K562 (cell line): ENCODE measurements around the gene DEF6. TPM values are rescaled to one million over a fixed set of nuclear protein-coding genes. Genes with fewer than 3 reads are reported as not detected.

Experiments
- CCNT2 ChIP-seq: IDR thresholded peaks from 2 replicates; pipeline ENCODE4 v1.6.1; 2011; ENCODE audit warnings: borderline replicate concordance, low read depth, mild to moderate bottlenecking, moderate library complexity, mixed read lengths, low read length; ENCODE audit not compliant: insufficient read length; ENCODE audit errors: extremely low read depth
- CEBPB ChIP-seq: fragments of 450-650 bp; IDR thresholded peaks from 2 replicates; pipeline ENCODE4 v1.6.1; 2016; ENCODE audit warnings: missing genetic modification characterization, missing compliant biosample characterization
- CEBPG ChIP-seq, 3 experiments: fragments of 200-800 bp in 1 of 3; sonication (Bioruptor generic) in 1 of 3; sonication (generic) in 1 of 3; formaldehyde crosslinking in 1 of 3; IDR thresholded peaks in 2 of 3; conservative IDR thresholded peaks in 1 of 3; 2 replicates each; pipeline versions ENCODE4 v1.6.1 to v1.8.0; 2016 to 2022; ENCODE audit warnings: missing compliant biosample characterization in 2 of 3, missing genetic modification characterization in 2 of 3, mild to moderate bottlenecking in 1 of 3, missing genetic modification reagents in 1 of 3
- CXXC5 ChIP-seq: fragments of 250-450 bp; sonication (Bioruptor Pico); IDR thresholded peaks from 2 replicates; pipeline ENCODE4 v1.8.0; 2022; ENCODE audit warnings: inconsistent platforms, mild to moderate bottlenecking, moderate library complexity
- PRPF4 ChIP-seq: fragments of 200-400 bp; formaldehyde crosslinking; IDR thresholded peaks from one replicate; pipeline ENCODE4 v1.6.1; 2017; ENCODE audit warnings: low read length, low read depth, mild to moderate bottlenecking; ENCODE audit not compliant: insufficient read depth, poor library complexity, severe bottlenecking
- RAD21 ChIP-seq, 2 experiments: fragments of 250-450 bp in 1 of 2; fragments of 450-650 bp in 1 of 2; sonication (Bioruptor Pico) in 1 of 2; formaldehyde crosslinking in 1 of 2; IDR thresholded peaks in 1 of 2; conservative IDR thresholded peaks in 1 of 2; 2 replicates each; pipeline versions ENCODE4 v1.4.0 to v1.8.0; 2020 to 2022; ENCODE audit warnings: mild to moderate bottlenecking in 2 of 2, moderate library complexity in 1 of 2
- RBM25 ChIP-seq: fragments of 200-400 bp; formaldehyde crosslinking; IDR thresholded peaks from 2 replicates; pipeline ENCODE4 v1.6.1; 2018; ENCODE audit warnings: low read length, low read depth, moderate library complexity; ENCODE audit not compliant: severe bottlenecking
- RFX5 ChIP-seq: IDR thresholded peaks from 2 replicates; pipeline ENCODE4 v1.6.1; 2011; ENCODE audit warnings: low read depth, mild to moderate bottlenecking, improper control_type of control experiment, low read length
- SP1 ChIP-seq: sonication (generic); formaldehyde crosslinking; IDR thresholded peaks from 2 replicates; pipeline ENCODE4 v1.8.1; 2022; ENCODE audit warnings: mild to moderate bottlenecking, missing genetic modification reagents
- SRSF9 ChIP-seq: fragments of 200-400 bp; formaldehyde crosslinking; IDR thresholded peaks from 2 replicates; pipeline ENCODE4 v1.6.1; 2017; ENCODE audit warnings: low read depth, low read length, borderline replicate concordance
- TARDBP ChIP-seq: fragments of 450-650 bp; IDR thresholded peaks from 2 replicates; pipeline ENCODE4 v1.6.1; 2016
- TBL1XR1 ChIP-seq, 2 experiments: IDR thresholded peaks; 2 replicates each; pipeline ENCODE4 v1.6.1; 2012; ENCODE audit warnings: improper control_type of control experiment in 2 of 2, low read length in 2 of 2, mild to moderate bottlenecking in 1 of 2
- TBP ChIP-seq: optimal IDR thresholded peaks from 2 replicates; pipeline ENCODE3; 2011; ENCODE audit warnings: low read depth, low read length, improper control_type of control experiment
- TRIM24 ChIP-seq, 2 experiments: fragments of 450-650 bp; IDR thresholded peaks; 2 replicates each; pipeline ENCODE4 v1.6.1; 2016
- YBX1 ChIP-seq: fragments of 450-650 bp; IDR thresholded peaks from 2 replicates; pipeline ENCODE4 v1.7.1; 2016; ENCODE audit warnings: mild to moderate bottlenecking
- ZFP1 ChIP-seq: fragments of 450-650 bp; formaldehyde crosslinking; IDR thresholded peaks from 2 replicates; pipeline ENCODE4 v1.4.0; 2020; ENCODE audit warnings: mild to moderate bottlenecking, mixed read lengths
- ZNF134 ChIP-seq: fragments of 250-450 bp; sonication (Bioruptor Pico); conservative IDR thresholded peaks from 2 replicates; pipeline ENCODE4 v1.4.0; 2020
- ZNF668 ChIP-seq: fragments of 250-450 bp; sonication (Bioruptor Pico); IDR thresholded peaks from 2 replicates; pipeline ENCODE4 v1.8.0; 2022; ENCODE audit warnings: mild to moderate bottlenecking, inconsistent platforms
- ZNF717 ChIP-seq: fragments of 250-450 bp; sonication (Bioruptor Pico); IDR thresholded peaks from 2 replicates; pipeline ENCODE4 v1.5.0; 2021
- polyA plus RNA-seq, 8 experiments: library from polyadenylated mRNA; depleted of rRNA in 4 of 8; stranded (reverse) in 5 of 8; unstranded in 3 of 8; fragments of >200 nt; fragmentation: Nextera tagmentation in 2 of 8; fragmentation: Illumina TruSeq in 1 of 8; extraction: Ambion mirVana in 2 of 8; extraction: Trizol in 1 of 8; gene quantifications; 2 replicates each; pipeline versions ENCODE4 v1.2.1 to v1.2.3, GENCODE V29; 2011 to 2014; ENCODE audit warnings: inconsistent platforms in 1 of 8, missing spikeins in 1 of 8
- total RNA-seq, 7 experiments: library from RNA; depleted of rRNA in 6 of 7; stranded (reverse); fragments of >200 nt in 6 of 7; fragmentation: Illumina TruSeq in 2 of 7; extraction: Trizol in 2 of 7; gene quantifications; 2 replicates each; pipeline versions ENCODE4 v1.2.1 to v1.2.3, GENCODE V29; 2011 to 2021; ENCODE audit warnings: low replicate concordance in 1 of 7
- TF ChIP-seq, protein P1 (sequence below), 2 experiments: fragments of 450-650 bp in 1 of 2; sonication (generic) in 1 of 2; formaldehyde crosslinking; conservative IDR thresholded peaks; 2 replicates each; pipeline versions ENCODE4 v1.4.0 to v1.8.1; 2020 to 2022; ENCODE audit warnings: mild to moderate bottlenecking in 1 of 2, missing genetic modification reagents in 1 of 2
- TF ChIP-seq, protein P2 (sequence below), 3 experiments: IDR thresholded peaks in 2 of 3; conservative IDR thresholded peaks in 1 of 3; 2 replicates each; pipeline ENCODE4 v1.5.1; 2011 to 2012; ENCODE audit warnings: low read length in 3 of 3, mild to moderate bottlenecking in 3 of 3, control low read depth in 2 of 3, improper control_type of control experiment in 1 of 3, inconsistent platforms in 1 of 3, low read depth in 1 of 3, mixed read lengths in 1 of 3, moderate library complexity in 1 of 3; ENCODE audit not compliant: insufficient read depth in 2 of 3
- TF ChIP-seq, protein P3 (sequence below): fragments of 450-650 bp; IDR thresholded peaks from 2 replicates; pipeline ENCODE4 v1.6.1; 2016; ENCODE audit warnings: mild to moderate bottlenecking
- TF ChIP-seq, protein P4 (sequence below): fragments of 450-650 bp; formaldehyde crosslinking; IDR thresholded peaks from 2 replicates; pipeline ENCODE4 v1.4.0; 2022; ENCODE audit warnings: missing genetic modification characterization

DEF6 gene
- total and polyA plus RNA-seq, 9 of the 15 experiments (the other 6 are each of a cell fraction or from before 2014, with no cell fraction given): 1.3 to 44.6 (median 22.7) TPM

DNA sequence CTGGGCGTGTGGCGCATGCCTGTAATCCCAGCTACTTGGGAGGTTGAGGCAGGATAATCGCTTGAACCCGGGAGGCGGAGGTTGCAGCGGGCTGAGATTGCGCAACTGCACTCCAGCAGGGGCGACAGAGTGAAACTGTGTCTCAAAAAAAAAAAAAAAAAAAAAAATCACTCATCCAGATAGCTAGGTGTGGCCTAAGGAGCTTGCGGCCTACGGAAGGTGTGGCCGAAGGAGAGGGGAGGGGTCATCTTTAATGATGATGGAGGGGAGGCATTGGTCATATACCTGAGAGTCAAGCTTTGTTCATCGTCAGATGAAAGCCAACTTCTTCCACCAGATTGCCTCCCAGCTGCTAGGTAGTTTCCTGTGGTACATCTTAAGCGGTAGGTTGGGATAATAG is 43.9 kb downstream of the DEF6 start (continued):
- no peak for TF ChIP-seq RAD21 (CRISPR knock-in tag; conservative IDR thresholded peaks at IDR 0.05 in 1 of 2, IDR thresholded peaks at IDR 0.05 in 1 of 2)
- no peak for TF ChIP-seq ZNF717 (CRISPR knock-in tag)
- TF ChIP-seq, protein P1, sequence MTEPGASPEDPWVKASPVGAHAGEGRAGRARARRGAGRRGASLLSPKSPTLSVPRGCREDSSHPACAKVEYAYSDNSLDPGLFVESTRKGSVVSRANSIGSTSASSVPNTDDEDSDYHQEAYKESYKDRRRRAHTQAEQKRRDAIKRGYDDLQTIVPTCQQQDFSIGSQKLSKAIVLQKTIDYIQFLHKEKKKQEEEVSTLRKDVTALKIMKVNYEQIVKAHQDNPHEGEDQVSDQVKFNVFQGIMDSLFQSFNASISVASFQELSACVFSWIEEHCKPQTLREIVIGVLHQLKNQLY (CRISPR knock-in tag; conservative IDR thresholded peaks at IDR 0.05): no peak
- TF ChIP-seq, protein P2, sequence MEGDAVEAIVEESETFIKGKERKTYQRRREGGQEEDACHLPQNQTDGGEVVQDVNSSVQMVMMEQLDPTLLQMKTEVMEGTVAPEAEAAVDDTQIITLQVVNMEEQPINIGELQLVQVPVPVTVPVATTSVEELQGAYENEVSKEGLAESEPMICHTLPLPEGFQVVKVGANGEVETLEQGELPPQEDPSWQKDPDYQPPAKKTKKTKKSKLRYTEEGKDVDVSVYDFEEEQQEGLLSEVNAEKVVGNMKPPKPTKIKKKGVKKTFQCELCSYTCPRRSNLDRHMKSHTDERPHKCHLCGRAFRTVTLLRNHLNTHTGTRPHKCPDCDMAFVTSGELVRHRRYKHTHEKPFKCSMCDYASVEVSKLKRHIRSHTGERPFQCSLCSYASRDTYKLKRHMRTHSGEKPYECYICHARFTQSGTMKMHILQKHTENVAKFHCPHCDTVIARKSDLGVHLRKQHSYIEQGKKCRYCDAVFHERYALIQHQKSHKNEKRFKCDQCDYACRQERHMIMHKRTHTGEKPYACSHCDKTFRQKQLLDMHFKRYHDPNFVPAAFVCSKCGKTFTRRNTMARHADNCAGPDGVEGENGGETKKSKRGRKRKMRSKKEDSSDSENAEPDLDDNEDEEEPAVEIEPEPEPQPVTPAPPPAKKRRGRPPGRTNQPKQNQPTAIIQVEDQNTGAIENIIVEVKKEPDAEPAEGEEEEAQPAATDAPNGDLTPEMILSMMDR (IDR thresholded peaks at IDR 0.05 in 2 of 3, conservative IDR thresholded peaks at IDR 0.05 in 1 of 3; ENCODE audit: insufficient read depth in 2 of 3, low read depth in 1 of 3, low read length in 3 of 3): 0 out of 6 replicates have a peak, but pooled peaks of 1 of the 3 experiments have one; percentile 5
- TF ChIP-seq ZFP1 (CRISPR knock-in tag): no peak
- no peak for TF ChIP-seq SRSF9
- TF ChIP-seq TBL1XR1 (IDR thresholded peaks at IDR 0.05; ENCODE audit: low read length in 2 of 2): no peak
- TF ChIP-seq RBM25: no peak
- TF ChIP-seq, protein P3, sequence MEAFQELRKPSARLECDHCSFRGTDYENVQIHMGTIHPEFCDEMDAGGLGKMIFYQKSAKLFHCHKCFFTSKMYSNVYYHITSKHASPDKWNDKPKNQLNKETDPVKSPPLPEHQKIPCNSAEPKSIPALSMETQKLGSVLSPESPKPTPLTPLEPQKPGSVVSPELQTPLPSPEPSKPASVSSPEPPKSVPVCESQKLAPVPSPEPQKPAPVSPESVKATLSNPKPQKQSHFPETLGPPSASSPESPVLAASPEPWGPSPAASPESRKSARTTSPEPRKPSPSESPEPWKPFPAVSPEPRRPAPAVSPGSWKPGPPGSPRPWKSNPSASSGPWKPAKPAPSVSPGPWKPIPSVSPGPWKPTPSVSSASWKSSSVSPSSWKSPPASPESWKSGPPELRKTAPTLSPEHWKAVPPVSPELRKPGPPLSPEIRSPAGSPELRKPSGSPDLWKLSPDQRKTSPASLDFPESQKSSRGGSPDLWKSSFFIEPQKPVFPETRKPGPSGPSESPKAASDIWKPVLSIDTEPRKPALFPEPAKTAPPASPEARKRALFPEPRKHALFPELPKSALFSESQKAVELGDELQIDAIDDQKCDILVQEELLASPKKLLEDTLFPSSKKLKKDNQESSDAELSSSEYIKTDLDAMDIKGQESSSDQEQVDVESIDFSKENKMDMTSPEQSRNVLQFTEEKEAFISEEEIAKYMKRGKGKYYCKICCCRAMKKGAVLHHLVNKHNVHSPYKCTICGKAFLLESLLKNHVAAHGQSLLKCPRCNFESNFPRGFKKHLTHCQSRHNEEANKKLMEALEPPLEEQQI: no peak
- TF ChIP-seq YBX1: no peak
- 0 out of 2 replicates have a peak, but pooled peaks have one; percentile 21 for TF ChIP-seq CXXC5 (CRISPR knock-in tag)
- TF ChIP-seq TARDBP: 0 out of 2 replicates have a peak, but pooled peaks have one; percentile 3
- TF ChIP-seq, protein P4, sequence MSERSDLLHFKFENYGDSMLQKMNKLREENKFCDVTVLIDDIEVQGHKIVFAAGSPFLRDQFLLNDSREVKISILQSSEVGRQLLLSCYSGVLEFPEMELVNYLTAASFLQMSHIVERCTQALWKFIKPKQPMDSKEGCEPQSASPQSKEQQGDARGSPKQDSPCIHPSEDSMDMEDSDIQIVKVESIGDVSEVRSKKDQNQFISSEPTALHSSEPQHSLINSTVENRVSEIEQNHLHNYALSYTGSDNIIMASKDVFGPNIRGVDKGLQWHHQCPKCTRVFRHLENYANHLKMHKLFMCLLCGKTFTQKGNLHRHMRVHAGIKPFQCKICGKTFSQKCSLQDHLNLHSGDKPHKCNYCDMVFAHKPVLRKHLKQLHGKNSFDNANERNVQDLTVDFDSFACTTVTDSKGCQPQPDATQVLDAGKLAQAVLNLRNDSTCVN (CRISPR knock-in tag): no peak
- TF ChIP-seq TBP: no peak
- TF ChIP-seq RFX5: no peak
- TF ChIP-seq TRIM24 (IDR thresholded peaks at IDR 0.05): peak in 1 of 2 experiments; percentile 37; a peak in 1 of 4 replicates
- no peak for TF ChIP-seq PRPF4
- no peak for TF ChIP-seq SP1 (CRISPR knock-in tag)
- TF ChIP-seq CEBPB (tag): peak; percentile 99
- TF ChIP-seq ZNF134 (CRISPR knock-in tag): no peak
- TF ChIP-seq CCNT2: no peak
- TF ChIP-seq ZNF668 (CRISPR knock-in tag): no peak
- peak; percentile 90 for TF ChIP-seq CEBPG (CRISPR knock-in tag; IDR thresholded peaks at IDR 0.05)
- TF ChIP-seq CEBPG (tag; conservative IDR thresholded peaks at IDR 0.05 in 1 of 2, IDR thresholded peaks at IDR 0.05 in 1 of 2): peak; percentile 91 to 98
